HCT116 (cell line): Measurements from ENCODE around the gene AMN. TPM values are rescaled to one million over a fixed set of nuclear protein-coding genes. Genes with fewer than 3 reads are reported as not detected.

Experiments used
- ATAC-seq: fragments of 200-7000 bp; cut with Tn5 transposase; 2 replicates; pipeline ENCODE4 v1.9.1; 2020; ENCODE audit warnings: mild to moderate bottlenecking, moderate library complexity
- BruUV-seq: library from RNA; stranded (reverse); fragments of 400-500 nt; replicated peaks from 2 replicates; lab custom pipeline; 2021; lab: Mats Ljungman, UMichigan
- CTCF ChIA-PET: fragments of 300-600 bp; sonication (Branson Sonifier 250); formaldehyde crosslinking; loops from one replicate; lab custom pipeline; 2021; ENCODE audit warnings: antibody characterized with exemption; lab: Charles Lee
- POLR2A ChIA-PET: fragments of 300-600, 350-600 bp; sonication (Branson Sonifier 250); formaldehyde crosslinking; loops from one replicate; lab custom pipeline; 2021; ENCODE audit warnings: antibody characterized with exemption; lab: Charles Lee
- RAD21 ChIA-PET, 2 experiments: fragments of 300-600 bp; sonication (Branson Sonifier 250); formaldehyde crosslinking; loops; one replicate each; lab custom pipeline; 2023; ENCODE audit warnings: low total read pairs in 2 of 2; ENCODE audit not compliant: uncharacterized antibody in 2 of 2, unreplicated experiment in 2 of 2, low non-redundant PET in 1 of 2; lab: Charles Lee
- DNase-seq: peaks from one replicate; pipeline ENCODE4 v3.0.0-alpha.2; 2010; ENCODE audit warnings: low read depth, low spot score
- H2AFZ ChIP-seq: fragments of 200-600 bp; shearing (Covaris generic), sonication (generic); 2 replicates; pipeline ENCODE4 v1.6.1; 2017; ENCODE audit warnings: low read depth, mixed run types, mixed read lengths, antibody characterized with exemption, low read length; ENCODE audit not compliant: poor library complexity, severe bottlenecking
- H3K27ac ChIP-seq: 2 replicates; pipeline ENCODE4 v1.5.1; 2012; ENCODE audit warnings: low read depth, low read length
- H3K27me3 ChIP-seq: fragments of 200-600 bp; sonication (generic); 2 replicates; pipeline ENCODE4 v1.6.1; 2016; ENCODE audit warnings: mixed run types, low read length, mixed read lengths; ENCODE audit not compliant: insufficient read depth
- H3K36me3 ChIP-seq, 2 experiments: fragments of 200-500 bp in 1 of 2; fragments of 200-600 bp in 1 of 2; sonication (Bioruptor generic) in 1 of 2; sonication (generic) in 1 of 2; 2 replicates each; pipeline versions ENCODE4 v1.5.1 to v1.6.1; 2014 to 2016; ENCODE audit warnings: low read length in 2 of 2, inconsistent platforms in 1 of 2, mixed read lengths in 1 of 2, mixed run types in 1 of 2; ENCODE audit not compliant: insufficient read depth in 2 of 2, control insufficient read depth in 1 of 2
- H3K4me1 ChIP-seq, 2 experiments: fragments of 200-600 bp in 1 of 2; sonication (generic) in 1 of 2; 2 replicates each; pipeline versions ENCODE4 v1.5.1 to v1.6.1; 2012 to 2017; ENCODE audit warnings: low read length in 2 of 2, inconsistent platforms in 1 of 2, mild to moderate bottlenecking in 1 of 2, mixed read lengths in 1 of 2, mixed run types in 1 of 2, moderate library complexity in 1 of 2; ENCODE audit not compliant: insufficient read depth in 2 of 2, control insufficient read depth in 1 of 2
- H3K4me2 ChIP-seq: fragments of 200-600 bp; sonication (generic); 2 replicates; pipeline ENCODE4 v1.6.1; 2017; ENCODE audit warnings: mixed run types, low read length, mixed read lengths
- H3K4me3 ChIP-seq, 2 experiments: fragments of 200-600 bp in 1 of 2; sonication (generic) in 1 of 2; replicated peaks in 1 of 2; 2 replicates each; pipeline ENCODE4 v1.5.1; 2011 to 2016; ENCODE audit warnings: low read length in 2 of 2, control low read depth in 1 of 2, low read depth in 1 of 2, mild to moderate bottlenecking in 1 of 2, mixed read lengths in 1 of 2, mixed run types in 1 of 2
- H3K79me2 ChIP-seq: fragments of 200-600 bp; sonication (generic); 2 replicates; pipeline ENCODE4 v1.6.1; 2017; ENCODE audit warnings: mild to moderate bottlenecking, mixed run types, low read length, moderate library complexity, mixed read lengths; ENCODE audit not compliant: insufficient read depth
- H3K9ac ChIP-seq: fragments of 200-600 bp; sonication (generic); 2 replicates; pipeline ENCODE4 v1.6.1; 2016; ENCODE audit warnings: low read length, mixed read lengths
- H3K9me2 ChIP-seq: fragments of 200-600 bp; sonication (generic), shearing (Covaris generic); 2 replicates; pipeline ENCODE4 v1.6.1; 2017; ENCODE audit warnings: mixed run types, mild to moderate bottlenecking, moderate library complexity; ENCODE audit not compliant: insufficient read depth
- H3K9me3 ChIP-seq, 2 experiments: fragments of 200-500 bp in 1 of 2; fragments of 200-600 bp in 1 of 2; sonication (Bioruptor generic) in 1 of 2; sonication (generic) in 1 of 2; 2 replicates each; pipeline ENCODE4 v1.6.1; 2014 to 2017; ENCODE audit warnings: low read length in 2 of 2, mixed read lengths in 2 of 2, inconsistent platforms in 1 of 2, low read depth in 1 of 2, mild to moderate bottlenecking in 1 of 2, mixed run types in 1 of 2, moderate library complexity in 1 of 2; ENCODE audit not compliant: control insufficient read depth in 1 of 2, insufficient read depth in 1 of 2
- H4K20me1 ChIP-seq: fragments of 200-600 bp; sonication (generic), shearing (Covaris generic); 2 replicates; pipeline ENCODE4 v1.6.1; 2017; ENCODE audit warnings: mixed run types, mild to moderate bottlenecking, moderate library complexity; ENCODE audit not compliant: insufficient read depth
- ATF3 ChIP-seq: IDR thresholded peaks from 2 replicates; pipeline ENCODE4 v1.6.1; 2012
- CBX3 ChIP-seq: IDR thresholded peaks from 2 replicates; pipeline ENCODE4 v1.6.1; 2012; ENCODE audit warnings: low read depth
- CEBPB ChIP-seq: IDR thresholded peaks from 2 replicates; pipeline ENCODE4 v1.6.1; 2012; ENCODE audit warnings: low read depth
- EGR1 ChIP-seq: IDR thresholded peaks from 2 replicates; pipeline ENCODE4 v1.6.1; 2012; ENCODE audit warnings: low read depth
- ELF1 ChIP-seq: IDR thresholded peaks from 2 replicates; pipeline ENCODE4 v1.6.1; 2012; ENCODE audit warnings: low read depth, borderline replicate concordance
- EZH2 ChIP-seq: fragments of 200-600 bp; sonication (generic); IDR thresholded peaks from 2 replicates; pipeline ENCODE4 v1.6.1; 2017; ENCODE audit warnings: antibody characterized with exemption, mixed run types
- EZH2phosphoT487 ChIP-seq: fragments of 200-600 bp; IDR thresholded peaks from 2 replicates; pipeline ENCODE4 v1.6.1; 2018; ENCODE audit warnings: antibody characterized with exemption, borderline replicate concordance
- JUND ChIP-seq: IDR thresholded peaks from 2 replicates; pipeline ENCODE4 v1.6.1; 2012
- POLR2AphosphoS5 ChIP-seq: IDR thresholded peaks from 2 replicates; pipeline ENCODE4 v1.6.1; 2011; ENCODE audit warnings: mild to moderate bottlenecking, low read depth, low read length, moderate library complexity
- RAD21 ChIP-seq: IDR thresholded peaks from 2 replicates; pipeline ENCODE4 v1.6.1; 2012; ENCODE audit warnings: low read depth, mild to moderate bottlenecking
- SRF ChIP-seq: IDR thresholded peaks from 2 replicates; pipeline ENCODE4 v1.6.1; 2012; ENCODE audit warnings: low read depth
- TCF7L2 ChIP-seq: IDR thresholded peaks from 2 replicates; pipeline ENCODE4 v1.7.0; 2011; ENCODE audit warnings: borderline replicate concordance, inconsistent platforms; ENCODE audit not compliant: insufficient read depth, insufficient read length; ENCODE audit errors: extremely low read depth
- ZBTB33 ChIP-seq: IDR thresholded peaks from 2 replicates; pipeline ENCODE4 v1.6.1; 2011; ENCODE audit warnings: mild to moderate bottlenecking, low read length, moderate library complexity; ENCODE audit not compliant: insufficient replicate concordance; ENCODE audit errors: extremely low read depth
- ZFX ChIP-seq: fragments of 450-650 bp; IDR thresholded peaks from 2 replicates; pipeline ENCODE4 v1.6.1; 2017
- intact Hi-C: fragments of 100-400 bp; cut with micrococcal nuclease; formaldehyde crosslinking; loops from 2 replicates; pipeline ENCODE4 v1.10.0; 2022
- total RNA-seq: library from RNA; stranded (reverse); gene quantifications from one replicate; pipeline ENCODE4 v1.2.1, GENCODE V29; 2021; ENCODE audit not compliant: unreplicated experiment
- TF ChIP-seq, protein P1 (sequence below): IDR thresholded peaks from 2 replicates; pipeline ENCODE4 v1.6.1; 2012
- TF ChIP-seq, protein P2 (sequence below), 3 experiments: fragments of 200-600 bp in 1 of 3; sonication (generic) in 1 of 3; IDR thresholded peaks in 2 of 3; conservative IDR thresholded peaks in 1 of 3; 2 replicates each; pipeline ENCODE4 v1.5.1; 2012 to 2017; ENCODE audit warnings: low read depth in 2 of 3, low read length in 2 of 3, antibody characterized with exemption in 1 of 3, borderline replicate concordance in 1 of 3, control low read depth in 1 of 3, mild to moderate bottlenecking in 1 of 3, mixed read lengths in 1 of 3, mixed run types in 1 of 3, moderate library complexity in 1 of 3; ENCODE audit not compliant: insufficient read depth in 1 of 3

The AMN gene
- total RNA-seq, 1 experiment from 2014 or later: 5.7 TPM

DNA sequence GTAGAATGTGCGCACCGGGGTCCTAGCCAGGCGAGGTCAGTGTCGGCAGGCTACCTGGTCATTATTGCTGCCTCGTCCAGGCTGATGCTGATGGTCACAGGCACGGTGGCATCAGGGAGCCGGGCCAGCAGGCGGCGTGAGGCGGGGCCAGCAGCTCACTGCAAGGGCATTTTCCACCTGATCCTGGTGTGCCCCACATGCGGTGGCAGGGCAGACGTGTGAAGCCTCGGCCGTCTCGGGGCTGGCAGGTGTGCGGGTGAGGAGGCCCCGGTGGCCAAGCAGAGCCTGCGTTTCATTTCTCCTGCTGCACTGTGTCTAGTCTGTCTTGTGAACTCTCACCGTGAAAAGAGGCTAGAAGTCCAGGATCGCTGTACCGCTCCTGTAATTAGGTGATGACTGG is 12.0 kb upstream of the AMN start:
- RAD21 ChIA-PET: no interaction called here
- intact Hi-C loops: loop anchor here (10.0 kb wide), 1 partner anchor 316 kb away; the partner anchor contains the start of gene RCOR1
- Histone ChIP-seq H4K20me1 (no peaks in the 10 kb centered on the region), H3K9me3 (no peaks in the 10 kb centered on the region), H3K9ac (no peak overlapping the region)
- DNase-seq: no peak
- BruUV-seq: no TSS peak
- TF ChIP-seq, protein P1, sequence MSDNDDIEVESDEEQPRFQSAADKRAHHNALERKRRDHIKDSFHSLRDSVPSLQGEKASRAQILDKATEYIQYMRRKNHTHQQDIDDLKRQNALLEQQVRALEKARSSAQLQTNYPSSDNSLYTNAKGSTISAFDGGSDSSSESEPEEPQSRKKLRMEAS: no peak
- no peak for TF ChIP-seq ZBTB33
- no peak for TF ChIP-seq ZFX
- no peak for TF ChIP-seq RAD21
- no peak for TF ChIP-seq EZH2
- TF ChIP-seq CEBPB: no peak
- TF ChIP-seq, protein P2, sequence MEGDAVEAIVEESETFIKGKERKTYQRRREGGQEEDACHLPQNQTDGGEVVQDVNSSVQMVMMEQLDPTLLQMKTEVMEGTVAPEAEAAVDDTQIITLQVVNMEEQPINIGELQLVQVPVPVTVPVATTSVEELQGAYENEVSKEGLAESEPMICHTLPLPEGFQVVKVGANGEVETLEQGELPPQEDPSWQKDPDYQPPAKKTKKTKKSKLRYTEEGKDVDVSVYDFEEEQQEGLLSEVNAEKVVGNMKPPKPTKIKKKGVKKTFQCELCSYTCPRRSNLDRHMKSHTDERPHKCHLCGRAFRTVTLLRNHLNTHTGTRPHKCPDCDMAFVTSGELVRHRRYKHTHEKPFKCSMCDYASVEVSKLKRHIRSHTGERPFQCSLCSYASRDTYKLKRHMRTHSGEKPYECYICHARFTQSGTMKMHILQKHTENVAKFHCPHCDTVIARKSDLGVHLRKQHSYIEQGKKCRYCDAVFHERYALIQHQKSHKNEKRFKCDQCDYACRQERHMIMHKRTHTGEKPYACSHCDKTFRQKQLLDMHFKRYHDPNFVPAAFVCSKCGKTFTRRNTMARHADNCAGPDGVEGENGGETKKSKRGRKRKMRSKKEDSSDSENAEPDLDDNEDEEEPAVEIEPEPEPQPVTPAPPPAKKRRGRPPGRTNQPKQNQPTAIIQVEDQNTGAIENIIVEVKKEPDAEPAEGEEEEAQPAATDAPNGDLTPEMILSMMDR (IDR thresholded peaks at IDR 0.05 in 2 of 3, conservative IDR thresholded peaks at IDR 0.05 in 1 of 3; ENCODE audit: borderline replicate concordance in 1 of 3, insufficient read depth in 1 of 3, low read depth in 2 of 3, low read length in 2 of 3): no peak
- no peak for TF ChIP-seq CBX3
- TF ChIP-seq EGR1: no peak
- TF ChIP-seq ELF1: no peak
- no peak for TF ChIP-seq EZH2phosphoT487
- no peak for TF ChIP-seq JUND
- TF ChIP-seq ATF3: no peak
- TF ChIP-seq SRF: no peak
- no peak for TF ChIP-seq POLR2AphosphoS5
- TF ChIP-seq TCF7L2: no peak
- TF ChIP-seq, all 23 proteins: peak for 0
- peaks cover 0 to 6% of the 10 kb centered on the region in 2 experiments; a peak in 1 of 4 replicates for H3K36me3 ChIP-seq
- no peak overlapping the region for H3K27ac ChIP-seq
- no peaks in the 10 kb centered on the region for H3K4me1 ChIP-seq
- no peak for ATAC-seq
- no peak overlapping the region for H3K4me3 ChIP-seq
- POLR2A ChIA-PET: no interaction called here
- CTCF ChIA-PET: no interaction called here
- H3K27me3 ChIP-seq: no peaks in the 10 kb centered on the region
- no peak overlapping the region for H2AFZ ChIP-seq
- H3K4me2 ChIP-seq: no peak overlapping the region
- H3K9me2 ChIP-seq: no peaks in the 10 kb centered on the region
- H3K79me2 ChIP-seq: no peaks in the 10 kb centered on the region
